ENCODE data around the gene SIK1. TPM values are rescaled to one million over a fixed set of nuclear protein-coding genes. Genes with fewer than 3 reads are reported as not detected.
"Not testable (repeated sequence)": the region's sequence is repeated elsewhere in the genome, so short reads cannot be mapped to it uniquely, and the experiment has no call there.

Gene SIK1
- polyA plus RNA-seq, 2 of the 4 experiments (the other 2 are of a cell fraction): 12.2 to 74.0 TPM

DNA sequence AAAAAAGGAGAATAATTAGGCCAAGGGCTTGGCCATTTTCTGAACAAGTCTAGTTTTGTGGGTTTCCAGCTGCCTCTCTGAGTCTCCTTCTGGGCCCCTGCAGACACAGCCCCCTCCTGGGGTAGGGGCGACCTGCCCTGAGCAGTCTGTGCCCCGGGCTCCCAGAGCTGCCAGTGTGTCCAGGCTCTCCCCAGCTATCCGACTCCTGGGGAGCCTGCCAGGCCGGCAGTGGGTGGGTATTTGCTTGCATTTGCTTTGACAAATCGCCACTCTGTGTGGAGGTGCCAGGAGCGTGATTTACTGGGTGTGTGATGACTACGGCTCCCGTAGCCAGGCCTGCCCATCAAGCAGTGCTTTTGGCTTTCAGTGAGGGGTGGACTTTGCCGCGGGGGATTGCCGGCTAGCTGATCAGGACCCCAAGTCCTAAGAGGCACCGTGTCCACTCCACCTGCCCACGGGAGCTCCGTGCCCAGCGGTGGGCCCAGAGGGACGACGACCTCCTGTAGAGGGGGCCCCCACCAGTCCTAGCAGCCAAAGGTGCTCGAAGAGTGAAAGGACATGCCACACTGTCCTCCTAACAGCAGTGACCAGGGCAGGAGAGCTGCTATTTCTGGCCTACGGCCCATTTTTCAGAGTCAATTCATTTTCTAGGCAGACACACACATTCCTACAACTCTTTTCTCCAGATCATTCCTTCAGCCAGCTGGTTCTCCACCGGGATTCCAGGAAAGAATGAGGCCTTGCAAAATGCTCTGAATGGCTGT is 36.7 kb upstream of the SIK1 start:
- H3K27ac ChIP-seq; H3K9me3 ChIP-seq; DNase-seq (ENCODE audit: low read depth in 1 of 2, low spot score in 1 of 2); H3K4me2 ChIP-seq; CTCF ChIA-PET; H3K4me1 ChIP-seq; POLR2A ChIA-PET; H3K4me3 ChIP-seq; FAIRE-seq: not testable (repeated sequence)
- WGBS (ENCODE audit: missing lambda C conversion rate): no CpG with 5 or more reads among the region's 20 CpGs
- peak in 1 of 2 experiments; percentile 35; a peak in 2 of 6 replicates for ATAC-seq

DNA sequence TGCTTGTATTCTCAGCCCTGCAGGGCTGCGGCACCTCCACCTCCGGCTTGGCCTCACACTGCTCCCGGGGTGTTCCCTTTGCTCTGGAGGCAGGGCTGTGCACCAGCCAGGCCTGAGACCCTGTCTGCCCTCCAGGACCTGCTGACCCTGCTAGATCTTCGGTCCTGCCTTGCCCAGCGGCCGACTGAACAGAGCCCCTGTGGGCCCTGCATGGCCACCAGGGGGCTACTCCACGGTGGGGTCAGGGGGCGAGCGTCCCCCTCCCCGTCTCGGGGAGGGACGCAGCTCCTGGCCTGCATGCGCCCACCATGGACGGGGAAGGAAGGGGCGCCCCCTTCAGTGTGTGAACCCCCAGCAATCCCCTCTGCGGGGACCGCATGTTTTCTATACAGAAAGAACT is 36.0 kb upstream of the SIK1 start:
- no CpG with 5 or more reads among the region's 17 CpGs for WGBS (ENCODE audit: missing lambda C conversion rate)
- peak in 1 of 2 experiments; percentile 22; a peak in 1 of 6 replicates for ATAC-seq
- not testable (repeated sequence) for FAIRE-seq

DNA sequence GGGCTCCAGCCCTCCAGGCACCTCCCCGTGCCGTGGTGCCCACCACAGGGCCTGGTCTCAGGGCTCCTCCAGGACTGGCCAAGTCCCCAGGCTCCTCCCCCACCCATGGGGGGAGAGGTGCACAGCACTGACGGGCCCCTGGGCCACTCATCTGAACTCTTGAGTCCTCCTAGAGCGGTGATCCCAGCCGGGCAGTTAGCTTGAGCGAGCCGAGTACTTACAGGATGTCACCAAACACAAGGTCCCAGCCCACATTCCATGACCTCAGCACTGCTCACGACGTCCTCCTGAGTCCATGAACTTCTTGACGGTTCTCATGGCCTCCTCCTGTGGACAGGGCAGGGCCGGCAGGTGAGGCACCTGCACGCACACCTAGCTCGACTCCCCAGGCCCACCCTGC is 33.5 kb upstream of the SIK1 start:
- WGBS (ENCODE audit: missing lambda C conversion rate): no CpG with 5 or more reads among the region's 13 CpGs
- not testable (repeated sequence) for H3K4me1 ChIP-seq

More for the DNA sequence above, 36.0 kb upstream of the SIK1 start:
- H3K9me3 ChIP-seq; H3K27ac ChIP-seq; H3K4me2 ChIP-seq; DNase-seq (ENCODE audit: low read depth in 1 of 2, low spot score in 1 of 2); H3K4me3 ChIP-seq; POLR2A ChIA-PET; CTCF ChIA-PET; H3K4me1 ChIP-seq: not testable (repeated sequence)

DNA sequence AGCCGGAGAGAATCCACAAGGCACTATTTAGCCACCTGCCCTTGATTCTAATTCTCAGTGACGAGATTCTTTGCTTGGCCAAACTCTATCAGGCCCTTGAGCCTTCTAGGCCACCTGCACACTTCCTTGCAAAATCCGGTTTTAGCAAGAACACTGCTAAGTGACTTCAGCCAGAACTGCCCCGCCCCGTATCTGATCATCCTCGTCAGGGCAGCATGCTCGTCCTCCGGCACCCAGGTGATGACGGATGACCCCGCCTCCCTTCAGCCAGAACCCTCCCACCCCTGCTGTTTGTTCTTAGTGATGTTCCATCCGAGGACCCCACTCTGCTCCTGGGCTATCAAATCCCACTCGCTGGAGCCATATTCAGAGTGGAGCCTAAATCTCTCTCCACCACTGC is 32.1 kb upstream of the SIK1 start:
- DNase-seq (ENCODE audit: low read depth in 1 of 2, low spot score in 1 of 2); H3K4me3 ChIP-seq; H3K27ac ChIP-seq; FAIRE-seq; H3K4me2 ChIP-seq; H3K4me1 ChIP-seq; POLR2A ChIA-PET; H3K9me3 ChIP-seq; ATAC-seq; CTCF ChIA-PET: not testable (repeated sequence)
- WGBS (ENCODE audit: missing lambda C conversion rate): no CpG with 5 or more reads among the region's 12 CpGs

More for the DNA sequence above, 33.5 kb upstream of the SIK1 start:
- H3K4me2 ChIP-seq; DNase-seq (ENCODE audit: low read depth in 1 of 2, low spot score in 1 of 2); POLR2A ChIA-PET; H3K27ac ChIP-seq; ATAC-seq; H3K9me3 ChIP-seq; FAIRE-seq; CTCF ChIA-PET; H3K4me3 ChIP-seq: not testable (repeated sequence)

DNA sequence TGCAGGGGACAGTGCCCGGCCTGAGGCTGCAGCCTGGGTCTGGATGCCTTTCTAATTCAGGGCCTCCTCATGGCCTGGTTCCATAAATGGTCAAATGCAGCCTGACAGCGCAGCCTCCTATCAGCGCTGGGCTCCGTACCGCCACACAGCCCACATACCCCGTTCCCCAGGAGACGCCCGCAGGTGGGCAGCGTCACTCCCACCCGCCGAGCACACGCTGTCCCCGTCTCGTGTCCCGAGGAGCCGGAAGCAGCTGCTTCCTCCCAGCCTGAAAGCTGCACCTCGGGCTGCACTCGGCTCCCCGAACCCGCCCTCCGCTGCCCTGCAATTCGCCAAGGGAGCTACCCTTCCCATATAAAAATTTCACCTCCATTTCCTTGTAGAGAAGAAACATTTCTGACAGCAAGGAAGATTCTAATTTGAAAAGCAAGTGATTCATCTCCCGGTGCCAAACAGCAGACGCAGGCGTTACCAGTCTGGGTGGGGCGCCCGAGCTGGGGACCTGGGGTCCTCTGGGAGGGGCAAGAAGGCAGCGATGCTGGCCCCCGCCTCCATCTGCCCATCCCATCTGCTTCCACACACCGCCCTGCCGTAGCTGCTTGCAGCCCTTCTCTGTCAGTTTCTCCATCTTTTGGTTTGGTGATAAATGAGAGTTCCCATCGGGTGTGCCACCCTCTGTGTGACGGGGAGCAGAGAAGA is 29.8 kb upstream of the SIK1 start:
- POLR2A ChIA-PET; H3K4me1 ChIP-seq; H3K27ac ChIP-seq; H3K4me3 ChIP-seq; ATAC-seq; FAIRE-seq; H3K9me3 ChIP-seq; H3K4me2 ChIP-seq; CTCF ChIA-PET; DNase-seq (ENCODE audit: low read depth in 1 of 2, low spot score in 1 of 2): not testable (repeated sequence)
- no CpG with 5 or more reads among the region's 33 CpGs for WGBS (ENCODE audit: missing lambda C conversion rate)

DNA sequence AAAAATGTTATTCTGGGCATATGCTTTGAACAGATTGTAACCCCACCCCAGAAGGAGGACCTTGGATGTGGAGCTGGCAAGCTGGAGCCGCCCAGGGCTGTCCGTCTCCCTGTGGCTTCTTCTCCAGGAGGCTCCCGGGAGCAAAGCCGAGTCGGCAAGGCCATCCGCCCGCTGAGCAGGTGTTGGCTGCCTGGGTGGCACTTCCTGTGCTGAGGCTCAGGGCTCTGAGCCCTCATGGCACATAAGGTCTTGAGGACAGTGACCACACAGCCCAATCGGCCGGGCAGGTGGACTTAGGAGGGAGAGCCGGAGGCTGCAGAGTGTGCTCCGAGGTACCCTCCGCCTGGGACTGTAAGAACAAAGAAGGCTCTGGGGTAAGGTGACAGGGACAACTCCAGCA is 28.8 kb upstream of the SIK1 start:
- POLR2A ChIA-PET; H3K27ac ChIP-seq; H3K4me1 ChIP-seq; CTCF ChIA-PET; H3K4me3 ChIP-seq; DNase-seq (ENCODE audit: low read depth in 1 of 2, low spot score in 1 of 2); H3K4me2 ChIP-seq; ATAC-seq; FAIRE-seq; H3K9me3 ChIP-seq: not testable (repeated sequence)
- no CpG with 5 or more reads among the region's 12 CpGs for WGBS (ENCODE audit: missing lambda C conversion rate)

DNA sequence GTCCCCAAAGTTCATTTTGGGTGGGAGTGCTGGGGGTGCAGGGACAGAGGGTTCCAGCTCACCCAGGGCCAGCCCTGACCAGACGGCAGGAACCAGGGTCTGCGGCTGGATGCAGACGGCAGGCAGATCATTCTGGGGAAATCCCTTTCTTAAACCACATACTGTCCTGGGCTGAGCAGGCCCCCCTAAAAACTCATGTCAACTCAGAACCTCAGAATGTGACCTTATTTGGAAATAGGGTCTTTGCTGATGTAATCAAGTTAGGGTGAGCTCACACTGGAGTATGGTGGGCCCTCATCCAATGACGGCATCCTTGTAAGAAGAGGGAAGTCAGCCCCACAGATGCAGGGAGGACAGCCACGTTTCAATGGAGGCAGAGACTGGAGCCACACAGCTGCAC is 27.2 kb upstream of the SIK1 start:
- POLR2A ChIA-PET; ATAC-seq; H3K4me3 ChIP-seq; H3K27ac ChIP-seq; DNase-seq (ENCODE audit: low read depth in 1 of 2, low spot score in 1 of 2); FAIRE-seq; CTCF ChIA-PET; H3K4me1 ChIP-seq; H3K4me2 ChIP-seq; H3K9me3 ChIP-seq: not testable (repeated sequence)
- WGBS (ENCODE audit: missing lambda C conversion rate): no CpG with 5 or more reads among the region's 5 CpGs

DNA sequence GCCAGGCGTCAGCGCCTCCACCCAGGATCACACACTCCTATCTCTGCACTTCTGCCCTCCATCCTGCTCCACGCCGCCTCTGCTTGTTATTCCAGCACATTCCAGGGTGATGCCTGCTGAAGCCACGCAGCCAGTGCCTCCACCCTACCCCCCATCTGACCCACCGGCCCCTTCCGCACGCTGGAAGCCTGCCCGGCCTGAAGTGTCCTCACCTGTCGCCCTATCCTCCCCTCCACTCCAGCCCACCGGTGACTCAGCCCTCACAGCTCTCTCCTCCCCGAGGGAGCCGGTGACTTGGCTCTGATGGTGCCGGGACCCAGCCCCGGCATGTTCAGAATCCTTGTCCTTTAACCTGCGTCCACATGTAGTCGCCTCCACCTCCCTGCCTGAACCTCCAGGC is 24.9 kb upstream of the SIK1 start:
- FAIRE-seq; H3K4me2 ChIP-seq; ATAC-seq; DNase-seq (ENCODE audit: low read depth in 1 of 2, low spot score in 1 of 2); H3K4me1 ChIP-seq; H3K27ac ChIP-seq; H3K9me3 ChIP-seq; H3K4me3 ChIP-seq; POLR2A ChIA-PET; CTCF ChIA-PET: not testable (repeated sequence)
- 100% methylated on average over 2 of the region's 17 CpGs for WGBS (ENCODE audit: missing lambda C conversion rate)

DNA sequence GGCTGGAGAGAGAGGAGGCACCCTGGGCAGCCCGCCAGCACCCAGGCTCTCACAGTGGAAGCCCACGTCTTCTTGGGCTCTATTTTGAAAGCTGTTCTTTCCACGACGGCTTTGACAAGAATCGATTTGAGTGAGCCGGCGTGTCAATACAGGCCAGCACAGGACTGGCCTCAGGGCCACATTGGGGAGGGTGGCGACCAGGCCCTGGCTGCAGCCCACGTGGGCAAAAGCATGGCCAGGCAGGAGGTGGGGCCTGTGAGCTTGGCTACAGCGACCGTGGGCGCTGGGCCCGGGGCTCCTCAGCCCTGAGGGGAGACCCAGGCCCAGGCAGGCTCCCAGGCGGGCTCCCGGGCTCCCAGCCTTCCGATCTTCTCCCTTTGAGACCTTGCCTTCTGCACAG is 23.4 kb upstream of the SIK1 start:
- H3K4me1 ChIP-seq; H3K27ac ChIP-seq; H3K4me2 ChIP-seq; CTCF ChIA-PET; H3K9me3 ChIP-seq; DNase-seq (ENCODE audit: low read depth in 1 of 2, low spot score in 1 of 2); POLR2A ChIA-PET; H3K4me3 ChIP-seq; ATAC-seq; FAIRE-seq: not testable (repeated sequence)
- WGBS (ENCODE audit: missing lambda C conversion rate): no CpG with 5 or more reads among the region's 16 CpGs

DNA sequence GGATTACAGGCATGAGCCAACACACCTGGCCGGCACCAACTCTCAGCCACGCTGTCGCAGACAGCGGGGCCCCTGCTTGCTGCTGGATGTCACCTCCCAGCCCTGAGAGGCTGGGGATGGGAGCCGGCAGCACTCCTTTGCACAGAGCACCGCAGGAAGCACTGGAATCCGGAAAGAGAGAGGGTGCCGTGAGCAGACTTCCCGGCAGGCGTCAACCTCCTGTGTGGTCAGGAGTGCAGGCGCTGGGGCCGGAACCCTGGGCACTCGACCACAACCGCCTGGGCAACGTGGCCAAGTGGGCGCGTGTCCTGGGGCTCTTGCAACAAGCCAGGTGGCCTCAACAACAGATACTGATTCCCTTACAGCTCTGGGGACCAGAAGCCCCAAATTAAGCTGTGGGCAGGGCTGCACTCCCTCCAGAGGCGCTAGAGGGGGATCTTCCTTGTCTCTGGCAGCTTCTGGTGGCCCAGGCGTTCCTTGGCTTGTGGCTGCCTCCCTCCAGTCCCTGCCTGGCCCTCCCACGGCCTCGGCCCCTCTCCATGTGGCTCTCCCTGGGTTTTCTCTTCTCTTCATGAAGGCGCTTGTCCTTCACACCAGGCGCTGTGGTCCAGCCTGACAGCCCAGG is 20.5 kb upstream of the SIK1 start:
- not testable (repeated sequence) for DNase-seq (ENCODE audit: low read depth in 1 of 2, low spot score in 1 of 2); H3K27ac ChIP-seq

DNA sequence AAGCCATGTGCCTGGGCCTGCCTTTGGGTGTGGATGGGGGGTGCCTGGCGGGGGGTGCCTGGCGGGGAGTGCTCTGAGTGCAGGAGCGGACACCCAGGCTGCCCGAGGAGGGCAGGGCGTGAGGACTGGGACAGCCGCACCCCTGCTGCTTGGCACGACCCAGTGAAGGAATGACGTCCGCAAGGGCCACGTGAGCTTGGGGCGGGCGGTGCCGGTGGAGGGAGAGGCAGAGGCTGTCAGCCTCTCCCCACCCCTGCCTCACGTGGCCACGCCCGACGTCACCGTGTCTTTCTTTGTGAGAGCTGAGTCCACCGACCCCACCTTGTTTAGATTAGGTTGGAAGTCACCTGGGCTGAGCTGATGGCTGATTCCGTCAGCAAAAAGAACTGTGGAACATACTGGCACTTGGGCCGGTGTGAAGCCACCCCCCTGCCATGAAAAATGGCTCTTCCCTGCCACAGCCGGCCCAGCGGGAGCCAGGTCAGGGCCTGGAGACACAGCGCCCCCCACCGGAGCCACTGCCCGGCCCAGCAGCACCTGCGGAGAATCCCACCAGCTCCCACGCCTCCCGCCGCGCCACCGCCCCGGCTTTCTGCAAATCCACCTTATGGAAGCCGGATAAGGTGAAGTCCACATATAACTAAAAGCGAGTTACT is 19.5 kb upstream of the SIK1 start:
- H3K4me3 ChIP-seq; H3K9me3 ChIP-seq; DNase-seq (ENCODE audit: low read depth in 1 of 2, low spot score in 1 of 2); H3K4me2 ChIP-seq; POLR2A ChIA-PET; H3K27ac ChIP-seq; H3K4me1 ChIP-seq; FAIRE-seq; CTCF ChIA-PET: not testable (repeated sequence)
- no CpG with 5 or more reads among the region's 35 CpGs for WGBS (ENCODE audit: missing lambda C conversion rate)
- ATAC-seq: peak; percentile 60 to 76

More for the DNA sequence above, 20.5 kb upstream of the SIK1 start:
- 0 out of 6 replicates have a peak, but pooled peaks of 1 of the 2 experiments have one; percentile 7 for ATAC-seq
- H3K4me1 ChIP-seq, FAIRE-seq, H3K9me3 ChIP-seq, CTCF ChIA-PET, H3K4me3 ChIP-seq, H3K4me2 ChIP-seq, POLR2A ChIA-PET: not testable (repeated sequence)
- WGBS (ENCODE audit: missing lambda C conversion rate): no CpG with 5 or more reads among the region's 23 CpGs

Data from A549 (cell line).